Sciatic nerve (tissue), 2 donors: Measurements from ENCODE around the gene PYDC2. TPM values are rescaled to one million over a fixed set of nuclear protein-coding genes. Genes with fewer than 3 reads are reported as not detected.

Source experiments
- ATAC-seq: fragments of 200-7000 bp; cut with Tn5 transposase; one replicate; pipeline ENCODE4 v1.9.1; 2020; ENCODE audit warnings: mild to moderate bottlenecking, moderate library complexity
- DNase-seq: peaks from one replicate; pipeline ENCODE4 v3.0.0-alpha.2; 2020; ENCODE audit warnings: low spot score
- intact Hi-C: fragments of 100-400 bp; cut with DNase I; formaldehyde crosslinking; loops from one replicate; pipeline ENCODE4 v1.14.2; 2022
- total RNA-seq: library from RNA; stranded (reverse); fragmentation: NEBNext Ultra II Directional; extraction: Animal tissue kit (Norgen Biotek cat#: 25700); gene quantifications from one replicate; pipeline ENCODE4 v1.2.1, GENCODE V29; 2021
- donor health status: DM: no; HTN: no; CAD: no.
- donor health status: DM: no; HTN: no; CAD: no.

Gene PYDC2
- not detected for total RNA-seq

DNA sequence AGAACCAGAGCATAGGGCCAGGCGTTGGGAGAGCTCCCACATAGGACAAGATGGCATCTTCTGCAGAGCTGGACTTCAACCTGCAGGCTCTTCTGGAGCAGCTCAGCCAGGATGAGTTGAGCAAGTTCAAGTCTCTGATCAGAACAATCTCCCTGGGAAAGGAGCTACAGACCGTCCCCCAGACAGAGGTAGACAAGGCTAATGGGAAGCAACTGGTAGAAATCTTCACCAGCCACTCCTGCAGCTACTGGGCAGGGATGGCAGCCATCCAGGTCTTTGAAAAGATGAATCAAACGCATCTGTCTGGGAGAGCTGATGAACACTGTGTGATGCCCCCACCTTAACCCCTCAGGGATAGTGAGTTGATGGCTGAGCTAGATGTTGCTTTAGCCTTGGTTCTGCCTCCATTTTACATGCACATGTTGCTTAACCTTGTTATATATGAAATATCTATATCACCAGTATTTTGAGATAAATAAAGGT, at the start of gene PYDC2:
PYDC2 (plus strand) TSS at position 51 of the 483 bp plus-strand sequence; CDS start at position 51, 0 bp downstream.
- ATAC-seq = no peak
- intact Hi-C loops = no loop called here
- DNase-seq = no peak

DNA sequence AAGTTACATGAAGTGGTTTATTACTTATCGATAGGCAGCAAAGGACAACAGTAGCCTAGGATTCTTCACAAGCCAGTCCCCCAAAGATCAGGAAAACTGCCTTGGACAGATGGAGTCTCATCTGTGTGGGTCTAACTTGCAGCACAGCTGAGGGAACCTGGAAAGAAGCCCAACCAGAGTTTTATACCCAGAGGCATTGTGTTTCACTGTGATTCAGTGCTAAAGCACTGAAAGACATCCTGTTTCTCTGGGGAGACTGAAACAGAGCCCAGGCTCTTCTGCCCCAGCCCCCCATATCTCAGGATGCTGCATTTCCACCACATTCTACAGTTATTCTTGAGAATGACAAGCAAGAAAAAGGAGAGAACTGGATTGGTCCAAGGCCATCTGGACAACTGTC, 48.2 kb upstream of the PYDC2 start:
- no peak for ATAC-seq
- no peak for DNase-seq
- intact Hi-C loops = no loop called here

DNA sequence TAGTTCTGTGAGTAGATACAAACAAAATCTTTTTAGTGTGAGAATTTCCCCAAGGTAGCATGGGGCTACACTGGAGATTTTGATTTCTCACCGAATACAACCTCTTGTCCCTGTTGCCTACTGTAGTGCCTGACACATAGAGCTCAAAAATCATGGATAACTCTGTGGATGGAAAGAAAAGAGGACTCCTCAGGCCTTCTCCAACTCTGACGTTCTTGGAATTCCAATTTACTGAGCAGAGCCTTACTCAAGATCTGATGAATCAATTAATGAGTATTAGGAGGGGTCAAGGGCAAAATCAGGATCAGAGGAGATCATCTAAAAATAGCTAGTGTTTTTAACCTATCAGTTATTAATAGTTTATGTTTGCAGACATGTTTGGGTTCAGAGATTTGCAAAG, 46.7 kb upstream of the PYDC2 start:
- ATAC-seq = no peak
- intact Hi-C loops = no loop called here

DNA sequence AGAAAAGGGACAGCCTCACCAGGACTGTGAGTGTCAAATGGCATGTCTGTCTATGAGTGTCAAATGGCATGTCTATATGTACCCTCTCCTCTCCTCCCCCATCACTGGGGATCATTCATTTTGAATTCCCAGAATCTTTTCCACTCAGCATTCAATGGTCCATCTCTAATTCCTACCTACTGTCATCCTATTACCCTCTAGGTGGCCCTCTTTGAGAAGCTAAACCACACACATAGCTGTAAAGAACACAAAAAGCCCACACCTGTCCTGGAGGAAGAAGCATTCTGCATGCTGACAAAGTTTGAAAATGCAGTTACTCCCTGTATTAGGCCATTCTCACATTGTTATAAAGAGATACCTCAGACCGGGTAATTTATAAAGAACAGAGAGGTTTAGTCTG, 46.2 kb upstream of the PYDC2 start:
- intact Hi-C loops = no loop called here
- no peak for DNase-seq
- no peak for ATAC-seq

More for the DNA sequence above, 46.7 kb upstream of the PYDC2 start:
- no peak for DNase-seq

DNA sequence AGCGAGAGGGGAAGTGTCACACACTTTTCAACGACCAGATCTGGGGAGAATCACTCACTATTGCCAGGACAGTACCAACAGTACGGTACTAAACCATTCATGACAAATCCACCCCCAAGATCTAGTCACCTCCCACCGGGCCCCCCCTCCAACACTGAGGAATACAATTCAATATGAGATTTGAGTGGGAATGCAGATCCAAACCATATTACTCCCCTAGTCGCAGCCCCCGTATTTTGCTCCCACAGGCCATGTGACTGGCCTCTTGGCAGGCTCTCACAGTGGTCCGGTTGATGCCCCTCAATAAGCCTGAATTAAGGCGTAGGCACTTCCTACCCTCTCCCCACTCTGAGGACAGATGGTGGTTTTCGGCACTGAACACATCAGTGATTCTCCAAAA, 45.4 kb upstream of the PYDC2 start:
- intact Hi-C loops = no loop called here
- no peak for DNase-seq
- ATAC-seq = no peak

DNA sequence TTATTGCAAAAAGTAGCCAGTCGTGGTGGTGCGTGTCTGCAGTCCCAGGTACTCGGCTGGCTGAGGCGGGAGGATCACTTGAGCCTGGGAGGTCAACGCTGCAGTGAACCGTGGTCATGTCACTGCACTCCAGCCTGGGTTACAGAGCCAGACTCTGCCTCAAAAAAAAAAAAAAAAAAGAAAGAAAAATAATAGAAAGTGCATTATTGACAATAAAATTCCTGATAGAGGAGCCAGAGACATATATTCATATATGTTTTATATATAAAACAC, 43.6 kb upstream of the PYDC2 start:
- intact Hi-C loops = no loop called here
- DNase-seq (no peak), ATAC-seq (no peak)

DNA sequence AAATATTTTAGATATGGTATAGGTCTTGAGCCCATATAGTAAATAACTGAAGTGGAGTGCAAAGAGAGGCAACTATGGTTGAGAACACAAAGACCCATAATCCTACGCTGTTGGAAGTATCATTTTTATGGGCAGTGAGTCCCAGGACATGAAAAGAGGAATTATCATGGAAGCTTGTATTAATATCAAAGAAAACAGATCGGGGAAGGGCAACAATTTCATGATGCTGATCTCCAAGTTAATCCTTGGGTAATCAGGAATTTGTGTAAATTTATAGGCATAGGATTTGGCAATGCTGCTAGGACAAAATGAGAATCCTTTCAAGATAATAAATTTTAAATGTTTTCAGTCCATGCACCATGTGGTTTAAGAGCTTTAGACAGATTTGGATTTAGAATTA, 40.2 kb upstream of the PYDC2 start:
- DNase-seq = no peak
- no peak for ATAC-seq
- intact Hi-C loops = no loop called here

DNA sequence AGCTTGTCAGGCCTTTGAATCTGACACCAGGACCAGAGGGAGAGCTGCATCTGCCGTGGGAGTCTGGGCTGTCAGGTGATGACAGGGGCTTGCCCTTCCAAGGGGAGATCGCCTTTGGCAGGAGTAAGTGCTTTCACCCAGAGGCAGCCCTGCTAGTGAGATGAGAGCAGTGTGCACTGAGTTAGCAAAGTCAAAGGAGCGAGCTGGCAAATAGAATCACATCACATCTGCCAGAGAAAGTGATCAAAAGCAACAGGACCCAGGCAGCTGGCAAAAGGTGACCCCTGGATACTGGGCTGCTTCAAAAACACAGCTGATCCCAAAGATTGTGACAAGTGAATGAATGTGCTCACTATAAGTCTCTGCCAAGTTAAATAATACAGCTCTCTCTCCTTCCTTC, 36.1 kb upstream of the PYDC2 start:
- intact Hi-C loops = no loop called here
- ATAC-seq (no peak), DNase-seq (no peak)

DNA sequence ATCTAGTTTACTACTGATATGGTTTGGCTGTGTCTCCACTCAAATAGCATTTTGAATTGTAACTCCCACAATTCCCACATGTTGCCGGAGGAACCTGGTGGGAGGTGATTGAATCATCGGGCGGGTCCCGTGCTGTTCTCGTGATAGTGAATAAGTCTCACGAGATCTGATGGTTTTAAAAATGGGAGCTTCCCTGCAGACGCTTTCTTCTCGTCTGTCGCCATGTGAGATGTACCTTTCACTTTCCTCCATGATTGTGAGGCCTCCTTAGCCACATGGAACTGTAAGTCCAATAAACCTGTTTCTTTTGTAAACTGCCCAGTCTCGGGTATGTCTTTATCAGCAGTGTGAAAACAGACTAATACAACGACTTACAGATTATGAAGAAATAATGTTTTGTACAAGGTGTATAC, 35.6 kb upstream of the PYDC2 start:
- intact Hi-C loops = no loop called here
- DNase-seq = no peak

DNA sequence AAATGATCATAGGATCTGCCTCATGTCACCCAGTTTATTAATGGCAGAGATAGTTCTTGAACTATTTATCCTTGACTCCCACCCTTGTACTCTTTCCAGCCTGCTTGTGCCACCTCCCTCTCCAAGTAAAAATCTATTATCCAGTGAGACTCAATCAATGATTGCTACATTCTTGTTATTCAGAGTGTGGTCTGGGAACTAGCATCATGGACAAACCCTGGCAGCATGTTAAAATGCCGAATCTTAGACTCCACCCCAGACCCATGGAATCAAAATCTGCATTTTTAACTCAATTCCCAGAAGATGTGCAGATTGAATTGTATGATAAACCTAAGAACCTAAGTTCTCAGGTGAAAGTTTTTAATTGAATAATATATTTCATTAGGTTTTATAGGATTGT, 34.7 kb upstream of the PYDC2 start:
- DNase-seq = no peak
- intact Hi-C loops = no loop called here
- no peak for ATAC-seq

More for the DNA sequence above, 35.6 kb upstream of the PYDC2 start:
- ATAC-seq = no peak

DNA sequence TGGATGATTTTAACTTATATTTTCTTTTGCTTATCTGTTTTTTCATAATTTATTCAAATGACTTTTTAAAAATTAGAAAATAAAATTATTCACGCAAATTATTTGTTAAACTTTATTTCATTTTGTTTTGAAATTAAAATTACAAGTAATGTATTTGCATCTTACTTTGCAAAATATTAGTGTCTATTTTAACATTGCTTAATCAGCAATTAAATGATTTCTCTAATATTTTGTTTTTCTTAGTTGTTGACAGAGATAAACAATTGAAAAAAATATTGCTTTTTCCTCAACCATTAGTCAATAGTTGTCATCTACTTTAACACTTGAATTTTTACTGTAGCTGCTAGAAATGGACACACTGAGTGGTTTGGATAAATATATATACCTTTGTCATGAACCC, 32.8 kb upstream of the PYDC2 start:
- ATAC-seq (no peak), DNase-seq (no peak)
- intact Hi-C loops = no loop called here

DNA sequence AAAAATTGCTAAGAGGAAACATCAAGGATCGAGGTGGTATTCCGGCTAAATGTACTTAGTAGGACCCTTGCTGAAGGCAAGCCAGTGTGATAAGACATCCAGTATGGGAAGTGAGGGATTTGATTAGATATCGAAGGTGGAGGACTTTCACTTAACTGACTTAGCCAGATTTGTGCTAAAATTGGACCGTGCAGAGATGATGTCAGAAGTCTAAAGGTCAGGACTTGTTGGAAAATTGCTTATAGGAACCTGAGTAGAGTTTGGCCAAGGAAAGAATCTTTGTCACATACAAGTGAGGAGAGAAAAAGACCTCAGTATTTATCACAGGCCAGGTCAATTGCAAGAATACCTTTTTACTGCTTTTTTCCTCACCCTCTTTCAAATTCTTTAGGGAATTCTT, 30.9 kb upstream of the PYDC2 start:
- DNase-seq = no peak
- intact Hi-C loops = no loop called here
- ATAC-seq = no peak

DNA sequence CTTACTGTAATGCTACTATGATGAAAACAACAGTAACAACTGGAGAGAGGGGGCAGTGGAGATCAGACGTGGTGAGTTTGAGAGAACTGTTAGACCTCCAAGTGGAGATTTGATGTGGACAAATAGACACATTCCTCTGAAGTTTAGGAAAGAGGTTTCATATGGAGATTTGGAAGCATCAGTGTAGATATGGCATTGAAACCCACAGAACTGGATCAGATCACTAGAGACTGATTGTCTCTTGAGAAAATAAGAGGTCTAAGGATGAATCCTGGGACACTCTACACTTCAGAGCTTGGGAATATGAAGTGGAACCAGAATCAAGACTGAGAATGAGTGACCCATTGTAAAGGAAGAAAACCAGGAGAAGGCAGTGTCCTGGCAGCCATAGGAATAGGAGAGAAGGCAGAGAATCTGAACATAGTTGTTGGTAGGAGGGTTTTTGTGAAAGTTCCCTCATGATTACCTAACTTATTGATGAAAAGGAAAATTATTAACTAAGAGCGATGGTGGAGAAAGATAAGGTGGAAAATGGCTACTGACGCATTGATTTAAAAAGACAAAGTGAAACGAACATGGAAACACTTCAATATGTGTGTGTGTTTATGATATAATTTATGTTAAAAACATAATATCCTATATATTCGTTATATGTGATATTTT, 29.7 kb upstream of the PYDC2 start:
- intact Hi-C loops = no loop called here
- ATAC-seq (no peak), DNase-seq (no peak)

DNA sequence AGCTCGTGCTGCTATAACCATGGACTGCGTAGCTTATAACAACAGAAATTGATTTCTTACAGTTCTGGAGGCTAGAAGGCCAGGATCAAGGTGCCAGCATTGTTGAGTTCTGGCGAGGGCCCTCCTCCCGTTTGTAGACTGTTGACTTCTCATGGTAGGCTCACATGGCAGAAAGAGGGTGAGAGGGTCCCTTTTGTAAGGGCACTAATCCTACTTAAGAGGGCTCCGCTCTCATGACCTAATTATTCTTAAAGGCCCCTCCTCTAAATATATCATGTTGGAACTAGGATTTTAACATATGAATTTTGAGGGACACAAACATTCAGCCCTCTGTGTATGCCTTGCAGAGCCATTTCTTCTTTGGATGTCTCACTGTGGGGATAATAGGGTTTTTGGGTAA, 28.8 kb upstream of the PYDC2 start:
- intact Hi-C loops = no loop called here

DNA sequence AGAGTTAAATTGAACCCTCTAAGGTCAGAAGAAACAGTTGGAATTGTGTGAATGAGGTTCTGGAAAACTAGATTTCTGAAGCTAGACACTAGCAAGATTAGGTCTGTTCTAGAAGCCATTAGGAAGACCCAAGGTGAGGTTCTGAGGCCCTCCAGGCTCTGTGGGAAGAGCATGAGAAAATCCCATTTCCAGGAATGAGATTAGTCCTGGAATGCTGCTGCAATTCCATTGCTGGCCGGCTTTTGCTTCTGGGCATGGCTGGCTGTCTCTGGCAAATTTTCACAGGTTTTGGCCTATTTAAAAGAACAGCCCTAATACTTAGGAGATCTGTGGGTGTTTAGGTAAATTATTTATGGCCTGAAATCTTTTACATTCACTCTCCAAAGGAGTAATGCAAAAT, 26.9 kb upstream of the PYDC2 start:
- intact Hi-C loops = no loop called here
- DNase-seq (no peak), ATAC-seq (no peak)

More for the DNA sequence above, 28.8 kb upstream of the PYDC2 start:
- ATAC-seq = no peak
- DNase-seq = no peak

DNA sequence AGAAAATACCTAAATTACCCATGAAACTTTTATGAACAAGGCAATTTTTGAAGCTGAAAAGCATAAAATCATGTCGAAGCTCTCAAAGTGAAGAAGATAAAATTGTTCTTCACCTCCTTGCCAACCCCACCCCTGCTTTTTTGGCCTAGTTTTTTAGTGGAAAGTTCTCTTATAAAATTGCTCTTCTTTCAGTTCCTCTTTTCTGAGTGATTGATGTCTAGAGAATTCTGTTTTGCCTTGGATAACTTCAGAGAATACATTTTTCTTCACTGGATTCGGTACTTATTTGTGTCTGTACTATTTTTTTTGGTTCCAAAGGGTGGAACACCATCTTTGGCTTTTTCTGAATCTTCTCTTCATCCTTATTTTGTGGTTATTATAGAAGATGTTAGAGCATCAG, 25.0 kb upstream of the PYDC2 start:
- intact Hi-C loops = no loop called here
- ATAC-seq = no peak
- DNase-seq = no peak

DNA sequence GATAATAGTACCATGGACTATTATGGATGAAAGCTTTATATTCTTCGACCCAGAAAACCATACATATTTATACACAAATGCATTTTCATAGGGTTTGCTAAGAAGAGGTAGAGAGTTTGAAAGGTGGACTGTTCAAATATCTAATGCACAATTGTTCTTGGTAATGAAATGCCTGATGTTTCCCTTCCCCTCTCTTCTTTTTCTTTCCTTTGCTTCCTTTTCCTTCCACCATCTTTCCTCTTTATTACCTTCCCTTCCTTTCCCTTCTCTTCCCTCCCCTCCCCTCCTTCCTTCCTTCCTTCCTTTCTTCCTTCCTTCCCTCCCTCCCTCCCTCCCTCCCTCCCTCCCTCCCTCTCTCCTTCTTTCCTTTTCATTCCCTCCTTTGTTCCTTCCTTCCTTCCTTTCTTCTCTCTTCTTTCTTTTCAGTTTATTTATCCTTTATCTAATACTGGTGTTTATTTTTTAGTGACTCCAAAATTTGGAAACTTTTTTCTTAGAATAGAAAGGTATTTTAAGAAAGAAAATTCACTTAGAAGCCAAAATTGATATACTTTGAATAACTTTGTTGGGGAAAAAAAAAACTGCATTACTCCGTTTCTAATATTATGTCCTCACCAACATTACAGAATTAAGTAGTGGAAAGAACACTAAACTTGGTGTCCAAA, 22.7 kb upstream of the PYDC2 start:
- intact Hi-C loops = no loop called here
- no peak for ATAC-seq
- DNase-seq = no peak

DNA sequence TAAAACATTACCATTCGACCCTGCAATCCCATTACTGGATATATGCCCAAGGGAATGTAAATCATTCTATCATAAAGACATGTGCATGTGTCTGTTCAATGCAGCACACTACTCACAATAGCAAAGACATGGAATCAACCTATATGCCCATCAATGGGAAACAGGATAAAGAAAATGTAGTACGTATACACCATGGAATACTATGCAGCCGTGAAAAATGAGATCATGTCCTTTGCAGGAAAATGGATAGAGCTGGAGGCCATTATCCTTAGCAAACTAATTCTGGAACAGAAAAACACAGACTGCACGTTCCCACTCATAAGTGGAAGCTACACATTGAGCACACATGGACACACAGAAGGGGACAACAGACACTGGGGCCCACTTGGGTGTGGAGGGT, 20.4 kb upstream of the PYDC2 start:
- ATAC-seq (no peak), DNase-seq (no peak)
- intact Hi-C loops = no loop called here

DNA sequence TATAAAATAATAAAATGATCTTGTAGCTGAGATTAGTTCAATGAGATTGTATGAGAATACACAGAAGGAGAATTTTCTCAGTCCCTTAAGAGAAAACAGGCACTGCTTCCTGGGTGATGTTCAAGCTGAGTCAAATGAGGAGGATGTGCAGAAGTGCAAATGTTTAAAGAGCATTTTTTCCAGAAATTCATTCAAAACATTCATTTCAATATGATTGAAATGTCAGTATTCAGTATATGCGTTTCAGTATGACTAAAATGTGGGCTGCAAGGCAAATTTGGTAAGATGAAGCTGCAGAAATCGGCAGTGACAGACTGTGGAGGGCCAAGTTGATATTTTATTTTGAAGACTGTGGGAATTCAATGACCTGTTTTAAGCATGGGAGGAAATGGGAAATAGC, 19.3 kb upstream of the PYDC2 start:
- no peak for ATAC-seq
- no peak for DNase-seq
- intact Hi-C loops = no loop called here

DNA sequence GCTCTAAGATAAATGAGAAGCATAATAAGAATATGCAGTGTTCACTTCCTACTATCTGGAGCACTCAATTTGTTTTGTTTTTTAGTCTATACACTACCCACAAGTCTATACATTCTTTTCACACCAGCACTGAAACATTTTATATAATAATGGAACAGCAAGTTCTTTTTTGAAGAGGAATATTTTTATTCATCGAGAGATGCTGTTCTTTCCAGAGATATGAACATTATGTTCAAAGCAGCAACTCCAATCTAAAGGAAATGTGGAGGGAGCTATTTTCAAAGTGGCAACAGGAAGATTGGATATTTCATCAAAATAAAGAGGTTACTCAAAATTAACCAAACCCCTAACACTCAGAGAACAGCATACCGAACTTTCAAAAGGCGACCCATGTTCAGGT, 16.4 kb upstream of the PYDC2 start:
- intact Hi-C loops = no loop called here
- no peak for DNase-seq
- ATAC-seq = no peak

DNA sequence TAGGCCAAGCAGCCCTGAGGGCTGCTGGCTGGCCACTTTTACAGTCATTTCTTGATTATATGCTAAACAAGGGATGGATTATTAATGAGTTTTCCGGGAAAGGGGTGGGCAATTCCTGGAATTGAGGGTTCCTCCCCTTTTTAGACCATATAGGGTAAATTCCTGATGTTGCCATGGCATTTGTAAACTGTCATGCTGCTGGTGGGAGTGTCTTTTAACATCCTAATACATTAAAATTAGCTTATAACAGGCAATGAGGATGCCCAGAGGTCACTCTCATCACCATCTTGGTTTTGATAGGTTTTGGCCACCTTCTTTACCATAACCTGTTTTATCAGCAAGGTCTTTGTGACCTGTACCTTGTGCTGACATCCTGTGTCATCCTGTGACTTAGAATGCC, 11.7 kb upstream of the PYDC2 start:
- intact Hi-C loops = no loop called here
- no peak for ATAC-seq

More for the DNA sequence above, 11.7 kb upstream of the PYDC2 start:
- DNase-seq = no peak
